K562 (cell line): ENCODE data around the gene ATP6V1F. TPM values are rescaled to one million over a fixed set of nuclear protein-coding genes. Genes with fewer than 3 reads are reported as not detected.

Source experiments
- BRD4 ChIP-seq: fragments of 200-600 bp; sonication (generic); IDR thresholded peaks from 2 replicates; pipeline ENCODE4 v1.6.1; 2017; ENCODE audit warnings: inconsistent platforms
- BRF1 ChIP-seq: IDR thresholded peaks from 3 replicates; pipeline ENCODE4 v1.6.1; 2011; ENCODE audit warnings: borderline replicate concordance, mild to moderate bottlenecking; ENCODE audit not compliant: insufficient read length; ENCODE audit errors: extremely low read depth
- CBX8 ChIP-seq: fragments of 200-600 bp; sonication (generic); IDR thresholded peaks from 2 replicates; pipeline ENCODE4 v1.6.1; 2012; ENCODE audit warnings: borderline replicate concordance, mixed run types, low read depth, mild to moderate bottlenecking, moderate library complexity, mixed read lengths, low read length, control low read depth, inconsistent platforms; ENCODE audit not compliant: poor library complexity, severe bottlenecking; ENCODE audit errors: extremely low read depth
- DDX20 ChIP-seq: fragments of 450-650 bp; IDR thresholded peaks from 2 replicates; pipeline ENCODE4 v1.6.1; 2016; ENCODE audit warnings: missing genetic modification characterization, low read depth, mild to moderate bottlenecking, missing compliant biosample characterization, moderate library complexity
- EGR1 ChIP-seq: fragments of 450-650 bp; conservative IDR thresholded peaks from 2 replicates; pipeline ENCODE4 v1.6.1; 2017; ENCODE audit warnings: mild to moderate bottlenecking
- ERF ChIP-seq: fragments of 450-650 bp; formaldehyde crosslinking; IDR thresholded peaks from 2 replicates; pipeline ENCODE4 v1.4.0; 2020; ENCODE audit warnings: mild to moderate bottlenecking, mixed read lengths
- ETV1 ChIP-seq: fragments of 450-650 bp; conservative IDR thresholded peaks from 2 replicates; pipeline ENCODE4 v1.6.1; 2016; ENCODE audit warnings: missing genetic modification characterization, control low read depth, low read depth, missing compliant biosample characterization
- KDM1A ChIP-seq, 2 experiments: fragments of 450-650 bp; IDR thresholded peaks; 2 replicates each; pipeline ENCODE4 v1.6.1; 2016; ENCODE audit warnings: mild to moderate bottlenecking in 2 of 2
- MTA3 ChIP-seq: fragments of 450-650 bp; formaldehyde crosslinking; IDR thresholded peaks from 2 replicates; pipeline ENCODE4 v1.6.1; 2017; ENCODE audit warnings: mild to moderate bottlenecking, borderline replicate concordance
- NFRKB ChIP-seq: fragments of 450-650 bp; IDR thresholded peaks from 2 replicates; pipeline ENCODE4 v1.6.1; 2016; ENCODE audit warnings: low read depth
- PHB ChIP-seq: fragments of 250-450 bp; sonication (Bioruptor Pico); IDR thresholded peaks from 2 replicates; pipeline ENCODE4 v1.5.0; 2021
- POLR3A ChIP-seq: IDR thresholded peaks from 2 replicates; pipeline ENCODE4 v1.6.1; 2011; ENCODE audit warnings: borderline replicate concordance, mild to moderate bottlenecking, moderate library complexity; ENCODE audit not compliant: insufficient read length, insufficient read depth; ENCODE audit errors: extremely low read depth
- RBM25 ChIP-seq: fragments of 200-400 bp; formaldehyde crosslinking; IDR thresholded peaks from 2 replicates; pipeline ENCODE4 v1.6.1; 2018; ENCODE audit warnings: low read length, low read depth, moderate library complexity; ENCODE audit not compliant: severe bottlenecking
- TRIM28 ChIP-seq: fragments of 450-650 bp; IDR thresholded peaks from 2 replicates; pipeline ENCODE4 v1.6.1; 2017
- YY1 ChIP-seq, 3 experiments: IDR thresholded peaks; 2 replicates each; pipeline ENCODE4 v1.6.1; 2011; ENCODE audit warnings: low read length in 2 of 3, mild to moderate bottlenecking in 2 of 3, moderate library complexity in 2 of 3, borderline replicate concordance in 1 of 3, control low read depth in 1 of 3, low read depth in 1 of 3; ENCODE audit not compliant: insufficient read depth in 3 of 3, insufficient replicate concordance in 2 of 3, control insufficient read depth in 1 of 3, insufficient read length in 1 of 3; ENCODE audit errors: extremely low read depth in 1 of 3
- ZBED1 ChIP-seq: IDR thresholded peaks from 2 replicates; pipeline ENCODE4 v1.6.1; 2014
- ZNF253 ChIP-seq: fragments of 250-450 bp; sonication (Bioruptor Pico); conservative IDR thresholded peaks from 2 replicates; pipeline ENCODE4 v1.6.1; 2021; ENCODE audit warnings: mild to moderate bottlenecking
- ZNF449 ChIP-seq: fragments of 250-450 bp; sonication (Bioruptor Pico); IDR thresholded peaks from 2 replicates; pipeline ENCODE4 v1.8.0; 2022; ENCODE audit warnings: moderate library complexity, mild to moderate bottlenecking, inconsistent platforms
- ZNF79 ChIP-seq: fragments of 250-450 bp; sonication (Bioruptor Pico); IDR thresholded peaks from 2 replicates; pipeline ENCODE4 v1.4.0; 2020; ENCODE audit warnings: low read depth, mild to moderate bottlenecking, moderate library complexity
- polyA plus RNA-seq, 8 experiments: library from polyadenylated mRNA; depleted of rRNA in 4 of 8; stranded (reverse) in 5 of 8; unstranded in 3 of 8; fragments of >200 nt; fragmentation: Nextera tagmentation in 2 of 8; fragmentation: Illumina TruSeq in 1 of 8; extraction: Ambion mirVana in 2 of 8; extraction: Trizol in 1 of 8; gene quantifications; 2 replicates each; pipeline versions ENCODE4 v1.2.1 to v1.2.3, GENCODE V29; 2011 to 2014; ENCODE audit warnings: inconsistent platforms in 1 of 8, missing spikeins in 1 of 8
- total RNA-seq, 7 experiments: library from RNA; depleted of rRNA in 6 of 7; stranded (reverse); fragments of >200 nt in 6 of 7; fragmentation: Illumina TruSeq in 2 of 7; extraction: Trizol in 2 of 7; gene quantifications; 2 replicates each; pipeline versions ENCODE4 v1.2.1 to v1.2.3, GENCODE V29; 2011 to 2021; ENCODE audit warnings: low replicate concordance in 1 of 7
- TF ChIP-seq, protein P1 (sequence below): fragments of 150-350 bp; conservative IDR thresholded peaks from 2 replicates; pipeline ENCODE4 v1.6.1; 2014; ENCODE audit warnings: low read length
- TF ChIP-seq, protein P2 (sequence below): fragments of 250-450 bp; sonication (Bioruptor Pico); IDR thresholded peaks from 2 replicates; pipeline ENCODE4 v1.8.0; 2022; ENCODE audit warnings: inconsistent platforms, mild to moderate bottlenecking, moderate library complexity, borderline replicate concordance

Gene ATP6V1F
- total and polyA plus RNA-seq, 9 of the 15 experiments (the other 6 are each of a cell fraction or from before 2014, with no cell fraction given) = 206 to 1,123 (median 542) TPM

GRCh38 chr7:128902761-128903585, 40.3 kb downstream of the ATP6V1F start (continued):
- TF ChIP-seq RBM25 (no peak), TRIM28 (no peak), BRD4 (no peak), KDM1A (IDR thresholded peaks at IDR 0.05) (no peak), ZBED1 (no peak), YY1 (IDR thresholded peaks at IDR 0.05; ENCODE audit: borderline replicate concordance in 1 of 3, control insufficient read depth in 1 of 3, extremely low read depth in 1 of 3, insufficient read depth in 3 of 3, insufficient read length in 1 of 3, insufficient replicate concordance in 2 of 3, low read depth in 1 of 3, low read length in 2 of 3) (no peak), CBX8 (no peak), ZNF79 (no peak), DDX20 (no peak), POLR3A (no peak), ZNF253 (no peak), BRF1 (no peak), ERF (CRISPR knock-in tag) (no peak), NFRKB (0 out of 2 replicates have a peak, but pooled peaks have one; percentile 51), ZNF449 (CRISPR knock-in tag) (no peak), PHB (no peak), ETV1 (tag) (no peak), EGR1 (no peak), MTA3 (no peak)
- TF ChIP-seq, protein P1, sequence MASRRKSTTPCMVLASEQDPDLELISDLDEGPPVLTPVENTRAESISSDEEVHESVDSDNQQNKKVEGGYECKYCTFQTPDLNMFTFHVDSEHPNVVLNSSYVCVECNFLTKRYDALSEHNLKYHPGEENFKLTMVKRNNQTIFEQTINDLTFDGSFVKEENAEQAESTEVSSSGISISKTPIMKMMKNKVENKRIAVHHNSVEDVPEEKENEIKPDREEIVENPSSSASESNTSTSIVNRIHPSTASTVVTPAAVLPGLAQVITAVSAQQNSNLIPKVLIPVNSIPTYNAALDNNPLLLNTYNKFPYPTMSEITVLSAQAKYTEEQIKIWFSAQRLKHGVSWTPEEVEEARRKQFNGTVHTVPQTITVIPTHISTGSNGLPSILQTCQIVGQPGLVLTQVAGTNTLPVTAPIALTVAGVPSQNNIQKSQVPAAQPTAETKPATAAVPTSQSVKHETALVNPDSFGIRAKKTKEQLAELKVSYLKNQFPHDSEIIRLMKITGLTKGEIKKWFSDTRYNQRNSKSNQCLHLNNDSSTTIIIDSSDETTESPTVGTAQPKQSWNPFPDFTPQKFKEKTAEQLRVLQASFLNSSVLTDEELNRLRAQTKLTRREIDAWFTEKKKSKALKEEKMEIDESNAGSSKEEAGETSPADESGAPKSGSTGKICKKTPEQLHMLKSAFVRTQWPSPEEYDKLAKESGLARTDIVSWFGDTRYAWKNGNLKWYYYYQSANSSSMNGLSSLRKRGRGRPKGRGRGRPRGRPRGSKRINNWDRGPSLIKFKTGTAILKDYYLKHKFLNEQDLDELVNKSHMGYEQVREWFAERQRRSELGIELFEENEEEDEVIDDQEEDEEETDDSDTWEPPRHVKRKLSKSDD = no peak
- TF ChIP-seq, protein P2, sequence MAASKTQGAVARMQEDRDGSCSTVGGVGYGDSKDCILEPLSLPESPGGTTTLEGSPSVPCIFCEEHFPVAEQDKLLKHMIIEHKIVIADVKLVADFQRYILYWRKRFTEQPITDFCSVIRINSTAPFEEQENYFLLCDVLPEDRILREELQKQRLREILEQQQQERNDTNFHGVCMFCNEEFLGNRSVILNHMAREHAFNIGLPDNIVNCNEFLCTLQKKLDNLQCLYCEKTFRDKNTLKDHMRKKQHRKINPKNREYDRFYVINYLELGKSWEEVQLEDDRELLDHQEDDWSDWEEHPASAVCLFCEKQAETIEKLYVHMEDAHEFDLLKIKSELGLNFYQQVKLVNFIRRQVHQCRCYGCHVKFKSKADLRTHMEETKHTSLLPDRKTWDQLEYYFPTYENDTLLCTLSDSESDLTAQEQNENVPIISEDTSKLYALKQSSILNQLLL (CRISPR knock-in tag) = no peak
